Middle frontal gyrus (tissue), 1 donor: ENCODE measurements around the gene CTDSPL.

Source experiments
- DNase-seq: peaks from one replicate; pipeline ENCODE4 v3.0.0-alpha.2; 2015; ENCODE audit warnings: low spot score; ENCODE audit errors: extremely low spot score

The CTDSPL gene

DNA sequence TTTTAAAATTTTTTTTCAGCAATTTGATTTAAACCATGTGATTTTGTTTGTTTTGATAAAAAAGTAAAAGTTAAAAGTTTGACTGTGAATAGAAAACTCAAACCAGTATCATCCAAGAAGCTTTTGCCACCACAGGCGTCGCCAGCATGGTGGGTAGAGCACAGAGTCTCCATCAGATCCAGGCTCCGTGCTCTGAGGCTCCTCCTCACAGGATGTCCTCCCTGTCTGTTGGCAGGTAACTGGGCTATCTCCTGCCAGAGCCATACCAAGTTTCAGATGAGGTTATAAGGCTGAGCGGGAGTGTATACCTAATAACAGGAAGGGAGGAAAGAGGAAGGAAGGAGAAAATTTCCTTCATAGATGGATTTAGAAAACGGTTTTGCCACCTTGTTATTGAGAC, 28.8 kb downstream of the CTDSPL start:
- no peak for DNase-seq

DNA sequence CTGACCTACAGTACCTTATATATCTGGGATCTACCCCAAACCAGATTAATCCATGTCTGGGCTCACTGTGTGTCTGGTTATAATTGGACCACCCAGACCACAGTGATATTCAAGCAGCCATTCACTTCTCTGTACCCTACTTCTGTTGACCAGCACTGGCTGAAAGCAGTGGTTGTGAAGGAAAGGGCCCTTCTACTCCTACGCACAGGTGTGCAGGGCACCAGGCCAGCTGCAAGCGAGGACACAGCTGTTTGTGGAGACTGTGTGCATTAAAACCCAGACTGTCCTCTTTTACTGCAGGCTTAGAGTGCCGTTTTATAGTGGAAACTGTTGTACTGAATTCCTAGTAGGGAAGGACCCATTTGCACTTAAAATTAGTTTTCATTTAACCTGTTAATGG, 29.5 kb downstream of the CTDSPL start:
- DNase-seq, result no peak

DNA sequence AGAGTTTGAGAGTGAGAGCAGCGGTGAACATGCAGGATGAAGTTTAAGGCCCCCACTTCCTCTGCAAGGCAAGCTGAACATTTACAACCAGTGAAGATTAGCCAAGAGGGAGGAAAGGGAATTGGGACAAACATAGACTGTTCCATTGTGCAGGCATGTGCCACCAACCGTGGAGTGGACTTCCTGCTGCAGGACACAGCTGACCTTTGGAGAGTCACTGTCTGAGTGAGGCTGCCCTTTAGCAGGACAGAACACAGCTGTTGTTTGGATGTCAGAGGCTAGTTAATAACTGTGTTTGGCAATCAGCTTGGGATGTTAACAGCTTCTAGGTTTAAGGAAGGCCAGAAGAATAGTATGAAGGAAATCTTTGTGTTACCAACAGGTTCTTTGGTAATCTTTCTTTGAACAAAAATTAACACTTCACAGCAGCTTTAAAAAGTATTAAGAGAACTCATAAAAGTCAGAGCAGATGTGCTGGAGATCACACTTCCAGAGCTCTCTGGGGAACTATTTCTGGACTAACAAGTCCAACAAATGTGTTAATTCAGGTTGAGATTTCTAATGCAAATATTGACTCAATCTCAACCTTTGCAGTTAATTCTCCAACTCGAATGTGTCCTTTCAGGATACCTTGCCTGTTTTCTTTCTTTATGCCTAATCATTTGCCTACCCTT, 31.4 kb downstream of the CTDSPL start:
- no peak for DNase-seq

DNA sequence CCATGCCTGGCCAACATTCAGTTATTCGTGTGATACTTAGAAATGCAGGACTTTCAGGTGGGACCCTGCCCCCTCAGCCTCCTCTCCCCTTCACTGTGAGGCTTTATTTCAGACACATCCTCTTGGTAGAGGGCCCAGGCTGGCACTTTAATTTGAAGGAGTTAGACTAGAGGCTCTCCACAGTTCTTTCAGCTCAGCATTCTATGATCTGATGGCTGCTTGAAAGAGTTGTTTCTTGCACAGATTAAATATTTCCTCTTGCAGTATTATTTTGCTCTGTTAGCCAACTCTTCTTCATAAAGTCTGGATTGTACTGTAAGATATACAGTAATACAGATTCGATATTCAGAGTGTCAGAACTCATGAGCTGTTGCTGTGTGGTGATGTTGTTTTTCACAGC, 35.1 kb downstream of the CTDSPL start:
- no peak for DNase-seq

DNA sequence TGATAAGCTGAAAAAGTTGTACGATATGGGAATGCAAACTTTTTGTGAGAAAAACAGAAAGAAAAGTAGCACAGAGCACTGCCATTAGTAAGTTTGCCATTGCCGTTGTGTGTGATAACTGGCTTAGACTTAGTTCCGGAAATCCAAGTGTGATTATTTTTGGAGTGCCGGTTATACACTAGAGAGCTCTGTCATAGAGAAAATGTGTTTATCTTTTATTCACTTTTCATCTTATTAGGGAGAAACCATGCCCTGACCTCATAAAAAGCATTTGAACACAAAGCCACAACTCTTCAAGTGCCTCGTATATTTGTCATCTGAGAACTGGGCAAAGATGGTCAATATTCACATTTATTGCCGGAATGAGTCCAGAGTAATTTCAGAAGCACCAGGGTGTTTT, 36.1 kb downstream of the CTDSPL start:
- no peak for DNase-seq

DNA sequence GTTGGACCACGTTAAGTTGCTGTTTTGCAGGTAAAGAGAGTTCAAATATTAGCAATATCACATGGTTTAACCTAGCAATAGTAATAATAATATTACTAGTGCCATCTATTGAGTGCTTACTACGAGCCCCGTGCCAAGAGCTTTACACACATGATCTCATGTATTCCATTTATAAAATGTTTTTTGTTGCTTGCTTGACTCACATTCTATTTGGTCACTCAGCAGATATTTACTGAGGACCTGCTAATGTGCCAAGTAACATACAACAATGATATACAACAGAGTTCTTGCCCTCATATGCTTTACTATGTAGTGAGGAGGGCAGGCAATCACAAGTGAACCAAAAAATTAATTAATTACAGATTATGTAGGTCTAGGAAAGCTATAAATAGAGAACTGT, 36.7 kb downstream of the CTDSPL start:
- DNase-seq, result no peak

DNA sequence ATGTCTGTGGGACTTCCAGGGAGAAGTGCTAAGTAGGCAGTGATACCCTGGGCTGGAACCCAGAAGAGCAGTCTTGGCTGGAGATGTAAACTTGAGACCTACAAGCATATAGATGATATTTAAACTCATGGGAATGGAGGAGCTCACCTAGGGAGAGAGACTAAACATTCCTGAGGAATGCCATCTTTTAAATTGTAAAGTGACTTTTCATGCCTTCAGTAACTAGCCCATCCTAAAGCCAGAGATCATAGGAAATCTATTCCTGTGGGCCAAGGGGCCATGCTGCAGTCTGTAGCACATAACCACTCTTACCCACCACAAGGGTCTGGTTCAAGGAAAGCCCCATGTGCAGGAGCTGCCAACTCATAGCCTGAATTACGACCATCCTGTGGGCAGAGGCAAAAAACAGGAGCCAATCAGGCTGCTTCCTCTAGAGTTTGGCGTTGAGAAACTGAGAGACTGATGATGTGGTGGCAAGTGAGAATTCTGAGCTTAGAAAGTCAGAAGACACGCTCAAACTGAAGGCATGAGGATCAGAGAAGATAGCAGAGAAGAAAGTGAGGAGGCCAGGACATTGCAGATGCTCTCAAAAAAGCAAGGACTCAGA, 37.5 kb downstream of the CTDSPL start:
- no peak for DNase-seq

DNA sequence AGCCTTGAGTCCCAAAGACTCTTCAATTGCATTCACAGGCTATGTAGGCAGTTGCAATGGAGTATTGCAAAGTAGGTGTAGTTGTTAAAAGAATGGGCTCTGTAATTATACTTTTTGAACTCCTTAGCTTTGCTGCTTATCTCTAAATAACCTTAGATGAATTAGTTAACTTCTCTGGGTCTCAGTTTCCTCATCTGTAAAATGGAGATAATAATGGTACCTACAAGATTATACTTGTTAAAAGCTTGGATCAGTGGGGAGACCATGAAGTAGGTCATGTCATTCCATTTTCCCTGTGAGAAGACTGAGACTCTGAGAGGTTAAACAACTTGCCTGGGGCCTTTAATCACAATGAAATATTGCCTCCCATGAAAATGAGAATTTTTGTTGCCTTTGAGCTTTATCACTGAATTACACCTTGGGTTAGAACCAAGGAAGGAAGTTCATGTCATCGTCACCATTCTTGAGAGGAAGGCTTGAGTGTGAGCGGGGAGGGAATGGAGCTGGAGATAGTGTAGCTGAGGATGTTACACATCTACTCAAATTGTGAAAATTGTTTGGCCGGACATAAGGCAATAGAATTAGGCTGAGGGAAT, 38.1 kb downstream of the CTDSPL start:
- DNase-seq, result no peak

DNA sequence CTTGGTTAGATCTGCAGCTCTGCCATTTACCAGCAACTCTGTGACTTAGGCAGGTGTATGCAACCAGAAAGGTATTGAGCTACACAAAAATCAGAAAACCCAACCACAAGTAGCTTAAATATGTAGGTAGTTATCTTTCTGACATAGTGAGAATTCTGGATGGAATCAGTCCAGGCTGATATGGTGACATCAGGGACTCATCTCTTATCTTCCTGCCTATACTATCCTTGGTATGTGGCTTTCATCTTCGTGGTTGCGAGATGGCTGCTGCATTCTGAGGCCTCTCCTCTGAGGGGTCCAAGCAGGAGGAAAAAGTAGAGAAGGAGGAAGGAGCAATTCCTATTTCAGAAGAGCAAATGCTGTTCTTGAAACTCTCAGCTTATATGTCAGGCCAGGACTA, 40.0 kb downstream of the CTDSPL start:
- DNase-seq, result no peak

DNA sequence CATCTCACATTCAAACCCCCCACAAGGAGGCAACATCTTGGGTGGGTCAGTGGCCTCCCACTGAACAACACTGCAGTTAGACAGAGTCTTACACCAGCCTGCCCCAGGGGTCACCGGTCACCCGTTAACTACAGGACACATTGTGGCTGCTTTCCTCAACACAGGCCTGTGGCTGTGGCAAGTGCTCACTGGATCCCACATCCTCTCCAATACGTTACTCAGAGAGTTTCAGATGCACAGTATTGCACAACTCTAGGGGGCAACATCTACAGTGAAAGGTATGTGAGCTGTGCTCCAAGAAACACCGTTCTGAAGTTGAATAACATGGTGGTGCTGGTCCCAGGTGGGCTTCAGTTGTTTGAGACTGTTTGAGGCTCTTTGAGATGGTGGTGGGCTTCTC, 41.0 kb downstream of the CTDSPL start:
- DNase-seq, result no peak

DNA sequence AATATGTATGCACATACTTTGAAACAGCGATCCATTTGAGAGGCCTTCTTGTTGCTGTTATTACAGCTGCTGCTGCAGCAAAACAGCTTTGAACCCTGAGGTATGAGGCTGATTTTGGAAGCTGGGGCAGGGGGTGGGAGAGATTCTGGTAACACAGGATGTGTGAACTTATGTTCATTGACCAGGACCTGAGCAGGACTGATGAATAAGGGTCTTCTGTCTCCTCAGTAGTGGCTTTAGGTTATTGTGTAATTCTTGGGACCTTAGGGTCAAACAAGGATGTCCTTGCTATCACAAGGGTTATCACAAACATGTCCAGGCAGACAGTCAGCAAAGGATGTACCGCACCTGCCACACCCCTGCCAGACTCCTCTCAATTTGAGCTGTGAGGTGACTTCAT, 41.6 kb downstream of the CTDSPL start:
- DNase-seq, result no peak

DNA sequence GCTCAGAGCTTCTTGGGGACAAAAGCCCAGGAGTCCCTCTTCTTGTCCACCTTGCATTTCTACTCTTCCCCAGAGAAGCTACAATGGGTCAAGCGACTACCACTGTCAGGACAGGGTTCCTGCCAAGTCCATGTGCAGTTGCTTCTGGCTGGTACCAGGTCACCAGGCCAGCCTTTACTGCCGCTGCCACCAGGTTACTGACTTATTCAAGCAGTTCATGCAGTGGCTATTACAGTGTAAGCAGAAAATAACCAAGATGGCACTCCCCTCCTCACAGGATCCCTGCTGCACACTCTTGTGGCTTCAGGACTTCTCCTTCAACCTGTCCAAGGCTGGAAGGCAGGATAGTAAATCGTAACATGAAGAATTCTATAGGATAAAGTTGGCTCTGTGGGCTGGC, 42.1 kb downstream of the CTDSPL start:
- DNase-seq, result no peak

DNA sequence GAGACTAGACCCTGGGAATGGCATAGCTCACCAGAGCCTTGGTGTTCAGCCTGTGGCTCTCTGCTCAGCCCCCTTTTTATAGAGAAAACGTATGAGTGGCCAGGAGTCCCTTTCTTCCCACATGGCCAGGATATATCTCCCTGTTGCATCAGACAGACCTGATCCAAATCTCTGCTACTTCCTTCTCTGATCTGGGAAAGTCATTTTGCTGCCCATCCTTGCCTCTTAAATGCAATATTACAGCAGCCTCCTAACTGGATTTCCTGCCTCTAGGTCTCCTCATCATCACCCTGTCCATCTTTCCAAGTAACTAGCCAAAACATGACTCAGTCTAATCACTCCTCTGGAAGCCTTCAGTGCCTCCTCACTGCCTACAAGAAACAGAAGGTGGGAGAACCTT, 42.9 kb downstream of the CTDSPL start:
- DNase-seq, result no peak

DNA sequence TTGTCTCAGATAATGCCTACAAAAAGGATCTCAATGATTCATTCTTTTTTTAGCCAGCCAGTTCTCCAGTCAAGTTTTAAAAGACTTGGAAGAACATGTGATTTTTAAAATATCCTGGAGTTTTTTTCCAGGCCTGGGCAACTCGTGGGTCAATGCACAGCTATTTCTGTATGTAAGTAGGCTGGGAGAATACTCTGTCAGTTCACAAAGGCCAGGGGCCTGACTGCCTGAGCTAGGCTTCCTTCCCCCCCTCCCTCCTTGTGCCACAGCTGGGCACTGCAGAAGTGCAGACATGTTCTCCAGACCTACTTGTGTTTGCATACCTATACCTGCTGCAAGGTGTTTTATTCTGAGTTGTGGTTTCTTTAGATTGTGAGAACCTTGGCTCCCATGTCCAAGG, 43.7 kb downstream of the CTDSPL start:
- DNase-seq, result no peak

DNA sequence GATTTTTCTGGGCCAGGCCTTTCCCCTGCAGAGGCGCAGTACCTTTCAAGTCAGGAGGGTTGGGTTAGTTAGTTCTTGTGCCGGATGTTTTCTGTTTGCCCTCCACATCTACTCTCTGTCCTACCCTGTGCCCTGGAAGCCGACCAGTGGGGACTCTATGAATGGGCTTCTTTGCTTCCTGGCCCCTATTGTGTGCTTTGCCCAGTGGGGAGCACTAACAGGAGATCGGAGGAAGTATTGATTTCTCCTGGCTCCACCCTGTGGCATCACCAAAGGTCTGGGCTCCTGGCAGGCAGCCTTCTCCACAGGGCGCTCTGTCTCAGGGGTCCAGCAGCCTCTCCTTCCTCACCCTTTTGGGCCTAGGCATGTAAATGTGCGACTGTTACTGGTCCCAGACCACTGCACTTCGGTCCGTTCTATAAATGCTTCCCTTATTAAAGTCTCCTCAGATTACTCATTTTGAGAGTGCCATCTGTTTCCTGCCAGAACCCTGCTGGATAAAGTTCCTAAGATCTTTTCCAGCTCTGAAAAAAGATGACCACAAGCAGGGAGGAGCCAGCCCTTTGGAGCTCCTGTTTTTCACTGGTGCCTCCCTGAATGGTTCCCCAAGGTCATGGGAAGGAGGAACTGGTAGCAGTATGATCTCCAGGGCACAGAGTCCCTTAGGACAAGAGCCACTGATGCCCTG, 44.5 kb downstream of the CTDSPL start:
- DNase-seq, result no peak

DNA sequence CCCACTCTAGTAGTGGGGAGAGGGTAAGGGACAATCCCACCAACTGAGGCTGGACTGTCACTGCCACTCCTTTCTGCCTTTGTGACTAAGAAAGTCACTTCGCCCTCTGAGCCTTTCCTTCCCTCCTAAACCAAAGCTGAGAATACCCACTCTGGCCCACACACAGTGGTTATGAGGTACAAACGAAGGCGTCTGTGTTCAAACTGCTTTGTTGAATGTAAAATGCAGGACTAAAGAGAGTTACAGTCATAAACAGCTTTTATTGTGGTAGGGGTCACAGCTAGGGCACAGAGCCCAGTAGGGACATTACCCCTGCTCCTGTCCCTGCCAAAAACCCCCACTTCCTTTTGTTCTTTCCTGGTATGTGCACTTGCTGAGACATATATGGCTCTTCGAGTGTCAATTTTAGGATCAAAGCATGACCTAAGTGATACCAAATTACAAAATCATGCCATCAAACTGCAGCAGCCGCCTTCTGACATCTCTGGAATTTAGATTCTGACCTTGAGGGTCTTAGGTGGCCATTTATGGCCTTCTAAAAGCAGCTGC, 45.1 kb downstream of the CTDSPL start:
- DNase-seq, result no peak

DNA sequence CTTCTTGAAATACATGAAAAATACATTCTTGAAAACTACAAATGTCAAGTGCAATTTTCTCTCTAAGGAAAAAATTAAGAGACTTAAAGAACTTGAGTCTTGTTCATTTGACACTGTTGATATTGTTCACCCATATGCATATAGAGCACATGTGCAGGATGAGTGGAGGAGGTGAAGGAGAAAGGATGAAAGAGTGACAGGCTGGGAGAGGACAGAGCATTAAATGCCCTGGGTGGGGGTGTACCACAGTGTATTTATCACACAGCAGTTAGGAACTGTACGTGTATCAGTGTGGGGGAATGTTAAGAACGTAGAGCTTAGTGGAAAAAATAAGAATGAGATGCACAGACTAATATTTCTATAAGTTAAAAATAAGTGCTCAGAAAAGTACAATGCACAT, 45.7 kb downstream of the CTDSPL start:
- DNase-seq, result no peak

DNA sequence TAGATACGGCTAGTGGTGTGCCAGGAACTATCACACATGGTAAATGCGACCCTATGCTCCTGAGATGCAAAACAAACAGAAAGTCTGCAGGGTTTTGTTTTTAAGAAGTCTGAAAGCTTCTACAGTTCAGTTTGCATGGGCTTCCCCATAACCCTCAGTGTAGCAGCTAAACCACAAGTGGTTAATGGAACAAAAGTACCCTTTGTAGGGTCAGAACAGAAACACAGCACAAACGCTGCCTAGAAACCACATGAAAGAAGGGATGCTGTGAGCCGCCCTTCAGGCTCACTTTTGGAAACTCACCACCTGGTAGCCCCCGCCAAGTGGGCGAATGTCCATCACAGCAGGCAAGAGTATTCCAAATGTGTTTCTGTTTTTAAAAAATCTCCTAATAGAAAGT, 46.2 kb downstream of the CTDSPL start:
- no peak for DNase-seq

DNA sequence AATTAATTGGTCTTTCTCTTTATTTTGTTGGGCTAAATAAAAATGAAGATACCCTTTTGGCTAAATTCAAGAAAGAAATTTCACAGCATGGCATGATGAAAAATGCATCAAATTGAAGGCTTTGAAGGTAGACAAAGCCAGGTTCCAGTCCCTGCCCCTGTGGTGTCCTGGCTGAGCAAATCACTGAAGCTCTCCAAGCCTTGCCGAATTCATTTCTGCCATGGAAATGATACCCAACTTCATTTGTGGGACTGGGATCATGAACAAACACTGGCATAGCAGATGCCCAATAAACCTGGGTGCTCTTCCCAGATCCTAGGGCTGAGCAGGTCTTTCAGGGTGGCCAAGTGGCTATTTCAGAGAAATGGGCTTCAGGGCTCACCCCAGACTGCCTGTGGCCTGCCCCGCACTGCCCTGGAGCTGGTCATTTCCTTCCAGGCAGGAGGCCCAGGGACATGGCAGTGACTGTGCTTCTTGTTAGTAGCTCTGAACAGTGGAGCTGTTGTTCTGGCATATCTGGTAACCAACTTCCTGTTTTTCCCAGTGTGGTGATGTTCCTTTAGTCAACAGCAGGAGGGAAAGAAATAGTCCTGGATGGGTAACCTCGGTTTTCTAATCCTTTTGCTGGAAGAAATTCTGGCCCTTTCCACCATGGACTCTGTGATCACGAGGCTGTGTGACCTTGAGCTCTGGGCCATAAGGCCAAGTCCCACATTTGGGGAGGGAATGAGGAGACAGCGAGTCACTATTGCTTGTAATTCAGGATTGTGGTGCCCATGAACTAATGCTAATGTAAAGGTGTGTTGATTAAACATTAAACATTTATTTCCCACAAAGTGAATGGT, 47.6 kb downstream of the CTDSPL start:
- no peak for DNase-seq

DNA sequence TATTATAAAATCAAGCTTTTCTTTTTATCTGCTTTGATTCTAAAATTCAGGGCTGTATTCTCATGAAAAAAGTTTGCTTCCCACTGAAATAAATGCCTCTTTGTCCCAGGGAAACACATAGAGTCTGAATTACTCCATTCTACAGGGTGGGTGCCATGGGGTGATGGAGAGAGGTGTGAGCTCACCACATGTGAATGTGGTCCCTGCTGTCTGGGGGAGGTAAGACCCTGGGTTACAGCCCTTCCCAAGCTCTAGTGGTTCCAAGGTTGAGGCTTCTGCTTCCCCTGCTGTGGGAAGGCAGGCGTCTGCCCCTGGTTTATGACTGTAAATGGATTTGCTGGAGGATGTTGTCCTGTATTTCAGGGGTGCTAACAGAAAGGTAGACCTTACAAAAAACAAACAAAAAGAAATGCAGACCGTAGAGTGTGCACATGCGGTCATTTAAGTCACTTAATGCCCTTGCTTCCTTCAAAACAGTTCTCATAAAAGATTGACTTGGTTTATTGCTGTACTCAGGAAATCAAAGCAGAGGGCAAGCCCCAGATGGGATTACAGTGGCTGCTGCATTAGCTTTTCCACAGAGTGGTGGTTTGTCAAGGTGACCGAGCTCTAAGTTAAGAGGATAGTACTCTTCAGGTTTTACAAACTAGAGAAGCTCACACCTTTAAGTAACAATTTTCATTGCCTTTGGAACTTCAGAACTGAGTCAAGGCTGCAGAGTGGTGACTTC, 49.2 kb downstream of the CTDSPL start:
- DNase-seq, result no peak
